ENCODE data around the gene C17orf100.
A peak's percentile ranks its signal among the peaks of the same experiment; 100 is the strongest.
"Not testable (repeated sequence)": the region's sequence is repeated elsewhere in the genome, so short reads cannot be mapped to it uniquely, and the experiment has no call there.

Gene C17orf100

DNA sequence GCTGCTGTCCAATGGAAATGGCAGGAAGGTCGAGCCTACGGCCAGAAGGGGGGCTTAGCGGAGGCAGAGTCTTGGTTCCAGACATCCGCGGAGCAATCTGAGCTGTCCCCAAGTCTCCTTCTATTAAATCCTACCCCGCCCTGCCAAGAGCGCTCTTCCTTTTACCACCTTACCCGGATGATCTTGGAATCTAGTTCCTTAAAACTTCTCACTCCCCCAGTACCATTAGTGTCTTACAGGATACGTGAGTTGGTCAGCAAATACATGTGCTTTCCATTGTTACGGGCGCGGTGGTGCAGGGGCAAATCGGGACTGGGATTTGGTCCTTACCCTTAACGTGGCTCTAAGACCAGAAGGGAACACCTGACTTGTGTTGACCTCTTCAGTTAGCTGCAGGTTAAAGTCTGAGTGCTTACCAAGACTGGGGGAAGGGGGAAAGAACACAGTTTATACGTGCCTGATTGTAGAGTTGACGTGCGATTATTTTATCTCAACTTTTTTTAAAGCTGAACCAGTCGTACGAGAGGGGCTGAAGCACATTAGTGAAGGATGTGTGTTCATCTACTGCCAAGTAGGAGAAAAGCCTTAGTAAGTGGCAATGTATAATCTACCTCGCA lies 10.2 kb upstream of the C17orf100 start:
- no peak for DNase-seq

DNA sequence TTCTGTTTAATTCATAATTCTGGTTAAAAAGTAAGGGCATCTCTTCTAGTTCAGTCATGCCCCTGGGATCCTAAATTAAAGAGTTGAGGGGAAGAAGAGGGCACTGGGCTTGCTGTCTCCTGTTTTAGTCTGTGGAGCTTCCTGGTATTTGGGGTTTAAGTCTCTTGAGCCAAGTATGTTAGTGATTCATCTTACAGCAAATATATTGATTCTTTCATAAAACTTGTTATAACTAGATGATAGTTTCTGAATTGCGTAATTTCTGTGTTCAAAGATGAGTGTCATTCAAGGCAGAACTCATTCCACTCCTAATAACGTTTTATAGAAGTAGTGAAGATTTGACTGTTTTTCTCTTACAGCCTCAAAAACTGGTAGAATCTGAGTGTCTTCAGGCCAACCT lies 9.0 kb upstream of the C17orf100 start:
- DNase-seq, result no peak

DNA sequence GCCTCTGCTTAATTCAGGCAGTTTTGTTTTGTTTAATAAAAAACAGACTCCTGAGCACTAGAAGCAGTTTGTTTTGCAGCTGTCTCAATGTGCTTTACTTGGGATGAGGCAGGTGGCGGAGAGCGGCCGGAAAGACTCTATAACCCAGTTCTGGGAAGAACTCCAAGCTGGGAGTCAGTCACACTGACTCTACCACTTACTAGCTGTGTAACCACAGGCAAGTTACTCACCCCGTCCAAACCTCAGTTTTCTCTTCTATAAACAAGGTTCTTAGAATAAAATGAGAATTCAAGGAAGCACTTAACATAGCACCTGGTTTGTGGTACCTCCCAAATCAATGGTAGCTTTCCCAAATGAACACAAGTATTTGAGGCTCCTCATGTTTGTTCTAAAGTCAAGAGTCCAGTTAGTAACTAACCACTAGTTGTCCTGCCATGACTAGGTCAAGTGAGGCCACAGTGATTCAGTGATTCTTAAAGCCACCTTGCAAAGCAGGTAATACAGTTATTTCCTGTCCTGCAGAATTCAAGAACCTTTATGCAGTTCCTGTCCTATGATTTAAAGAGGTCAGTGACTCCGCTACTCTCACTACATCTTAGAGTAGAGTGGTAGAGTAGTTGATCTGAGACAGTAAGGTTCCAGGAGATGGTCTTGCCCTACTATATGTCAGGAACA lies 8.0 kb upstream of the C17orf100 start:
- DNase-seq, result no peak

DNA sequence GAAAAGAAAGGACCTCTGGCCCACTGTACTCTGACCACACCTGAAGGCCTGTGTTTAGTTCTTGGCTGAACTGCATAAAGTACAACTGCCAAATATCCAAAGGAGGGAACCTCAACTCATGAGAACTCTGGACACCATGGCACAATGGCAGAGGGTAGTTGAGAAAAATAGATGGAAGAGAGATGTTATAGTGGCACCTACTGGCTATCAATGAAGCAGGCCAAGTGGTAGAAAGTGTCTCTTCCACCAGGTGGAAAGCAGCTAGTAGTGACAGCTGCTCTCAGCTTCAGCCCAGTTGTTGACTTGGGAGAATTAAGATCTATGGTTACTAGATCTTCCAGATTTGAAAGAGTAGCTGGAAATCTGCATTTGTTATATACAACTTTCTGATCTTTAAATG lies 3.4 kb upstream of the C17orf100 start:
- DNase-seq, result no peak

DNA sequence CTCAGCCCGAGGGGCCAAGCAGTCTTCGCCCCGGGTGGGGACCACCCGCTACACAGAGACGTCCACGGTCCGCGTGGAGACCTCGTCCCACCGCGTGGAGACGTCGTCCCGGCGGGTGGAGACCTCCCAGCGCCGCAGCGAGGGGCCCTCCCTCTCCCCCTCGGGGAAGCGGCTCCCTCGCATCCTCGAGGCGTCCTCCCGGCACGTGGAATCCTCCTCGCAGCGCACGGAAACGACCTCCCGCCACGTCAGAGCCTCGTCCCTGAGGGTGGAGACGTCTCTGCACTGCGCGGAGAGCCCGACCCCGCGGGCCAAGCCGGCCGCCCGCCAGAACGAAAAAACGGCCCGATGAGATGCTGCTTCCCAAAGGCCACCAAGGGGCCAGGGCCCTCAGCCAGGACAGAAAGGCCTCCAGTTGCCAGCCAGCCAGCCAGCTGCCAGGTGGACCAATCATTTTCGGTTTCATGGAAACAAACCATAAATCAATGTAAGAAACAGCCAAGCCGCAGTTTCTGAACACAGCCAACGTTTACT lies 424 bp downstream of the C17orf100 start:
- DNase-seq, result peak in 1 of 2 donors; percentile 39

DNA sequence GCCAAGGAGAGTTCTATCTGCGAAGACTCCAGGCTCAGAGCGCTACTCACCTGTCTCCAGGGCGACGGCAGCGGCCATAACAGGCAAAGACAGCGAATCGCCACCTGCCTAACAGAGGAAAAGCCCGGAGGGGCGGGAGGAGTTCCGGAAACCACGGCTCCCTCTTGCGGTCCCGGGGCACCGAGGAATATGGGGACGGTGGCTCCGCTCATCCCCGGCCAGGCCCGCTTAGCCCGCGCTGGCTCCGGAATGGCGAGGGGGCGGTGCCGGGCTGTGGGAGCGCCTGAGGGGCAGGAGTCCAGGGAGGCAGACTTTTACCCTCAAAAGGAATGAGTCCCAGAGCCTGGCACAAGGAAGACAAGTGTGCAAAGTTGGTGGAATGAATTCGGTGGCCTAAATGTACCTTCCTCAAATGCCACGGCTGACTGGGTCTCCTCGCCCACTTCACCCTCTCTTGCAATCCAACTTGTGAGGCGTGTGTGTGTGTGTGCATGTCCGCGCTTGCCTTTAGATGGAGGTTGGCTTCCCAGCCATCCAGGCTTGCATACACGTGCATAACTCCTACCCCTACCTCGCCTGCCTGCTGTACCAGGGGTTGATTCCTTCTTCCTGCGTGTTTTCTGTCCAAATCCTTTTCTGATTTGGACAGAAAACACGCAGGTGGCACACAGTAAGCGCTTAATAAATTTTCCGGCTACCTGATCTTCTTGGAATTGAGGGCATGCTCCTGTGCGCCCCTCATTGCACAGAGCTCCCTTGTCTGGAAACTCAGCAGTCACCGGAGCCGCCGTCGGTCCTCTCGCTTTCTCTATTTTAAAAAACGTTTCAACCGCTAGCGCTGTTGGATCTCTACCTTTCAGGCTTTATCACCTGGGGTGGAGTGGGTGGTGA lies 3.5 kb downstream of the C17orf100 start:
- DNase-seq, result no peak

DNA sequence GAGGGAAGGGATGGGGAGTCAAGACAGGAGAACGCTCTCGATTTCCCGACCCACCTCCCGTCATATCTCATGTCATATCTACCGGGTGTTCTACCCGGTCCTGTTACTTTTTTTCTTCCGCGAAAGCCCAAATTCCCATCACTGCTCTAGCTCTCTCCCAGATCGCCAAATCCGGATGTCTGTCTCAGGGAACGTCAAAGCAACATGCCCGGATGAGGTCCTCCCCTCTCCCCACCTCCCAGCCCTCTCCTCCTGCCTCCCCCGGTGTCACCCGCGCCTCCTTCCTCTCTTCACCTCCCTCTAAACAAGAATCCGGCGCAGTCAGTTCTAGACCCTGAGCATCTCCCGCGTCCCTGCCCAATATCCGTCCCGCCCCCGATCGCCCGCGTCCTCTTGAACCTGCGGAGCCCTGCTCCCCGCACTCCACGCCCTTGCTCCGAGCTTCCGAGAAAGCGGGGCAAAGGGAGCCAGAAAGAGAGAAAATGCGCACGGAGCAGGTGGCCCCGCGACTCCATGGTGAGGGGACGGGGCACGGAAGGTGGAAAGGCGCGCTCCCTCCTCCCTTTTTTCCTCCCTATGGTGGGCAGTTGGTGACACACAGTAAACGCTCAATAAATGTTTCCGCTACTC lies 4.3 kb downstream of the C17orf100 start:
- DNase-seq, result not testable (repeated sequence)

DNA sequence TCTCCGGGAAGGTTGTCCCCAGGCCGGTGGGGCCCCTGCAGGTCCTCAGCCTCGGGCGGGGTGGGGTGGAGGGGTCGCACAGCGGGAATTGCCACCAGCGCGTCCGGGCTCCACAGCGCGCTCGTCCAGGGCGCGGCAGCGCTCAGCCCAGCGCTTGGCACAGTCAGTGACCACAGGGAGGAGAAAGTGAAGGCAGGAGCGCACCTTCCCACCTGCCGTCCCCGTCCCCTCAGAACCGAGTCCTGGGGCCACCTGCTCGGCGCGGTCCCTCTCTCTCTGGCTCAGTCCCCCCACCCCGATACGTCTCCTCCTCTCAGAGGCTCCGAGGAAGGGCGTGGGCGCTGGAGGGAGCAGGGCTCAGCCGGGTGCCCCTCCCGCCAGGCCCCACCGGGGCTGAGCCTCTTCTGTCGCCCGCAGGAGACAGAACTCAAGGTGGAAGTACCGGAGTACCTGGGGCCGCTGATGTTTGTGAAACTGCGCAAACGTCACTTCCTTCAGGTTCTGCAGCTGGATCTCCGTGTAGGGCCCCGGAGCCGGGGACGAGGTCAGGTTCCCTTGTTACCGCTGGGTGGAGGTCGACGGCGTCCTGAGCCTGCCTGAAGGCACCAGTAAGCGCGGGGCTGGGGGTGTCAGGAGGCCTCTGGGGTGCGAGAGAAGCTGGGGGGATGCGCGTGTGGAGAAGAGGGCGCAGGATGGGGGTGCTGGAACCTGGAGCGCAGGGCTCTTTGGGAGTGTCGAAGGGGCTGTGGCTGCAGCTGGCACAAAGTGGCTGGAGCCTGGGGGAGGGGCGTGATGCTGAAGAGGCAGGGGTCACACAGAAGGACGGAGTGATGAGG lies 5.5 kb downstream of the C17orf100 start:
- DNase-seq, result peak; percentile 66 to 68

DNA sequence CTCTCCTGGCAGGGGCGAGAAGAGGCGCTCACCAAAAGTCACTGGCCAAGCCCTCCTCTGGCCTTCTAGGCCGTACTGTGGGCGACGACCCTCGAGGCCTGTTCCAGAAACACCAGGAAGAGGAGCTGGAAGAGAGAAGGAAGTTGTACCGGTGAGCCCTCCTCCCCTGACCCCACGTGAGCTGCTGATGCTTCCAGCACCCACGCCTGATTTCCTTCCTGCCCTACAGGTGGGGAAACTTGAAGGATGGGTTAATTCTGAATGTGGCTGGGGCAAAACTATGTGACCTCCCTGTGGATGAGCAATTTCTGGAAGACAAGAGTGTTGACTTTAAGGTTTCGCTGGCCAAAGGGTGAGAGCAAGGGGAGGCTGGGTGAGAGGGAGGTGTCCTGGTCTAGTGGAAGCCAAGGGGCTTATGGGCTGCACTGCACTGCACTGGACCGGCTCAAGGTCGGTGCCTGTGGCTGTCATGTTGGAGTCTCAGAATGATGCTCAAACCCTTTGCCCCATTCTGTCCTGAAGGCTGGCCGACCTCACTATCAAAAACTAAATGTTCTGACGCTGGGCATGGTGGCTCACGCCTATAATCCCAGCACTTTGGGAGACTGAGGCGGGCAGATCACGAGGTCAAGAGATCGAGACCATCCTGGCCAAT lies 6.2 kb downstream of the C17orf100 start:
- no peak for DNase-seq

DNA sequence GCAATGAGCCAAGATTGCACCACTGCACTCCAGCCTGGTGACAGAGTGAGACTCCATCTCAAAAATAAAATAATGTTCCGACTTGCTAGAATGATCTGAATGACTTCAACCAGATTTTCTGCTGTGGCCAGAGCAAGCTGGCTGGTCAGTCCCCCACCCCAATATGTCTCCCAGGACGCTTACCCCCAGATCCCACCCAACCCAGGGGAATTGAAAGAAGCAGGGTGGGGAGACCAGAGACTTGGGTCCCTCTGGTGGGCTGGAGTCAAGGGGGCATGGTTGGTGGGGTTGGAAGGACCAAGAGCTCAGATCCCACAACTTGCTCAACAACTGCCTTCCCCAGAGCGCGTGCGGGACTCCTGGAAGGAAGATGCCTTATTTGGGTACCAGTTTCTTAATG lies 6.8 kb downstream of the C17orf100 start:
- DNase-seq, result not testable (repeated sequence)

DNA sequence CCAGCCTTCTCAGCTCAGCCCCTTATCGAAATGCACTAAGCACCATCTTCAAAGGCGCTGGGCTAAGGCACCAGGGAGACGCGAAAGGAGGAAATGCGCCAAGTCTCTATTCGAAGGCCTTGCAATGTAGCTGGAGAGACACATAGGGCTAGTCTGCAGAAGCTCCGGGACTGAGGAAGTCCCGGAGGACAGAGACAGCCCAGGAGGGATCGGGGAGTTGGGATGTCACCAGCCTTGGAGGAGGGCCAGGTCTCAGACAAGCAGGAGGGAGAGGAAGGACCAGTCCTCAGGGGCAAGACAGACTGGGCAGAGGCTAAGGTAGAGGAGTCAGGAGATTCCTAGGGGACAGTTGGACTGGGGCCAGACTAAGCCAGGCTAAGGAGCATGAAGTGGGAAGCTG lies 8.5 kb downstream of the C17orf100 start:
- no peak for DNase-seq

DNA sequence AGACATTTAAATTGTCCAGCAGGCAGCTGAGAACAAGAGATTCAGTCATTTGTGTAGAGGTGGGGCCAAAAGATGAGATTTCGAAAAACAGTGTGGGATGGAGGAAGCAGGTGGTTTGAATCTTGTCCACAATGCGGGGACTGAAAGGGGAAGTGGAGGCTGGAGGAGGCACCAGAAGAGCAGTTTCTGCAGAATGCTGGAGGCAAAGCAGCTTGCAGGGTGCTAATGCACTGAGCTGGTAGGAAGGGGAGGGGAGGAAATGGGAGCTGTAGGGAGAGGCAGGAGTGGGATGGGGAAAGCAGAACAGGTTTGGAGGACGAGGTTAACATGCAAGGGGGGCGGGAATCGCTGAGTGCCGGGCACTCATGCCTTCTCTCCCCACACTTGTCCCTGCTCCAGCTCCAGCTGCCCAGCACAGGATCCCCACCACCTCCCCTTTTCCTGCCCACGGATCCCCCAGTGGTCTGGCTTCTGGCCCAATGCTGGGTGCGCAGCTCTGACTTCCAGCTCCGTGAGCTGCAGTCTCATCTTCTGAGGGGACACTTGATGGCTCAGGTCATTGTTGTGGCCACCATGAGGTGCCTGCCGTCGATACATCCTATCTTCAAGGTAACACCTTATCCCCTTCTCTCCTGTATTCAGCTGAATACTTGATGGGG lies 9.4 kb downstream of the C17orf100 start:
- DNase-seq, result no peak

DNA sequence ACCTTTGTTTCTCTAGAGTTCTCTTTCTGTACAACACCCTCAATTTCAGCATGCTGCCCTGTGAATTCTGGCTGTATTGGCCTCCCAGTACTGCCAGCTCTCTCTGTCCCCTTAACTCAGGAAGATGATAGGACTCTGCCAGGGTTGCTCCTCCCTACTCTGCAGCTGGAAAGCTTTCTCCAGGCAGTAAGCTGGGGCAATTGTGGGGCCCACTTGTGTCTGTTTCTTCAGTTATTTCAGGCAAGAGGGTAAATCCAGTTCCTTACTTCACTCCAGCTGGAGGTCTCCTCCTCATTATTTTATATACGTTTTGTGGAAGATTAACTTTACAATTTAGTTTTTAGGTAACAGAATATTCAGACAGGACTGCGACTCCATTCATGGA lies 9.9 kb downstream of the C17orf100 start:
- DNase-seq, result no peak

DNA sequence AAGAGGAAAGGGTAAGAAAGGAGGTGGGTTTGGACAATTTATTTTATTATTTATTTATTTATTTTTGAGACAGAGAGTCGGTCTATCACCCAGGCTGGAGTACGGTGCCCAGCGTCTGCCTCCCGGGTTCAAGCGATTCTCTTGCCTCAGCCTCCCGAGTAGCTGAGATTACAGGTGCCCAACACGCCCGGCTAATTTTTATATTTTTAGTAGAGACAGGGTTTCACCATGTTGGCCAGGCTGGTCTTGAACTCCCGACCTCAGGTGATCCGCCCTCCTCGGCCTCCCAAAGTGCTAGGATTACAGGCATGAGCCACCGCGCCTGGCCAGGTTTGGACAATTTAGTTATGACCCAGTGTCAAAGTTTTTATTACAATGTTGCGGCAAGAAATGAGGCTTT lies 11.6 kb downstream of the C17orf100 start:
- DNase-seq, result not testable (repeated sequence)

DNA sequence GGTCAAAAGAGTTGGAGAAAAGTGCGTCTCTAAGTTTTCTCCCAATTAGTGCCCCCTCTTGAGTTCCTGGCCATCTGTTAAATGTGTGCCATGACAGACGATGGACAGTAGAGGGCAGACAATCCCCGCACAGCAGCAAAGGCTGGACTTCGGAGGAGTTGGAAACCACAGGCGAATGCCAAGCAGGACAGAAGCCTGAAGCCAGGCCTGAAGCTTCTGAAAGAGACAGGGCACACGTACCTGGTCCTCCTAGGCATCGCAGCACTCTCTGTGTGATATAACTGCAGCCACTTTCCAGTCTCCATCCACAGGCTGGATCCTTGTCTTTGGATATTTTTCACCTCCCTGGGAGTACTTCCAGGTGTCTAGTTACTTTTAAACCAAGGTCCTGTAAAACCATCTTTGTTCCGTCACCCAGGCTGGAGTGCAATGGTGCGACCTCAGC lies 14.5 kb downstream of the C17orf100 start:
- DNase-seq, result peak; percentile 47 to 60

DNA sequence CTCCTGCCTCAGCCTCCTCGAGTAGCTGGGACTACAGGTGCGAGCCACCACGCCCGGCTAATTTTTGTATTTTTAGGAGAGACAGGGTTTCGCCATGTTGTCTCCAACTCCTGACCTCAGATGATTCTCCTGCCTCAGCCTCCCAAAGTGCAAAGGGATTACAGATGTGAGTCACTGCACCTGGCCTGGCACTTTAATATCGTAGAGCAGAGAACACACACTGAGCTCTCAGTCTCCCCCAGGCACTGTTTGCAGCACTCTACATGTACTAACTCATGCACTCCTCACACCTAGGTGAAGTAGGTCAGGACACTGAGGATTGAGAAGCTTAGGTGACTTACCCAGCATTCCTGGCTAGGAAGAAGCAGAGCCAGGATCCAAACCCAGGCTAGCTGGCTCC lies 15.0 kb downstream of the C17orf100 start:
- no peak for DNase-seq

DNA sequence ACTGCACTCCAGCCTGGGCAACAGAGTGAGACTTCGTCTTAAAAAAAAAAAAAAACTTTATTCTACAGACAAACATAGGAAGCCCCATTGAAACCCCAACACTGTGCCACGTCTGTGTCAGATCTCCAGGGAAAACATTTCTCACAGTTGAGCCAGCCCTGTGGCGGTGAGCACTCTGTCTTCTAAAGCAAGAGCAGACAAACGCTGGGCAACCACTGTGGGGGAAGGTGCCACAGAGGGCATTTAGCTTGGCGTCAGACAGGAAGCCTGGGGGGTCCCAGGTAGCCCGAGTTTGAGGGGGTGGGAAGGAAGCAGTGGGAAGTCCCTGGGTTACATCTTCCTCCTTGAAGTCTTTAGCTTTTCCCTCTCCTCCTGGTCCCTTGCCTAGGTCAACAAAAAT lies 16.0 kb downstream of the C17orf100 start:
- no peak for DNase-seq

DNA sequence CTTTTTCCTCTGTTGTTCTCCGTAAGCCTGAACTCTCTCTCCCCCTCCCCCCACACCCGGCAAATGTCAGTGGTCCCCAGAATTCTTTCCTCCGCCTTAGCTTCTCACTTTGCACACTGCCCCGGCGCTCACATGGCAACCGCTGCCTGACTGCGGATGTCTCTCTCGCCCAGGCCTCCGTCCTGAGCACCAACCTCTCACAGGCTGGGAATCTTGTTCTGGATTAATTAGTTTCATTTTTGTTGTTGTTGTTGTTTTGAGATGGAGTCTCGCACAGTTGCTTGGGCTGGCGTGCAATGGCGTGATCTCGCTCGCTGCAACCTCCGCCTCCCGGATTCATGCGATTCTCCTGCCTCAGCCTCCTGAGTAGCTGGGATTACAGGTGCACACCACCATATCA lies 16.7 kb downstream of the C17orf100 start:
- no peak for DNase-seq

DNA sequence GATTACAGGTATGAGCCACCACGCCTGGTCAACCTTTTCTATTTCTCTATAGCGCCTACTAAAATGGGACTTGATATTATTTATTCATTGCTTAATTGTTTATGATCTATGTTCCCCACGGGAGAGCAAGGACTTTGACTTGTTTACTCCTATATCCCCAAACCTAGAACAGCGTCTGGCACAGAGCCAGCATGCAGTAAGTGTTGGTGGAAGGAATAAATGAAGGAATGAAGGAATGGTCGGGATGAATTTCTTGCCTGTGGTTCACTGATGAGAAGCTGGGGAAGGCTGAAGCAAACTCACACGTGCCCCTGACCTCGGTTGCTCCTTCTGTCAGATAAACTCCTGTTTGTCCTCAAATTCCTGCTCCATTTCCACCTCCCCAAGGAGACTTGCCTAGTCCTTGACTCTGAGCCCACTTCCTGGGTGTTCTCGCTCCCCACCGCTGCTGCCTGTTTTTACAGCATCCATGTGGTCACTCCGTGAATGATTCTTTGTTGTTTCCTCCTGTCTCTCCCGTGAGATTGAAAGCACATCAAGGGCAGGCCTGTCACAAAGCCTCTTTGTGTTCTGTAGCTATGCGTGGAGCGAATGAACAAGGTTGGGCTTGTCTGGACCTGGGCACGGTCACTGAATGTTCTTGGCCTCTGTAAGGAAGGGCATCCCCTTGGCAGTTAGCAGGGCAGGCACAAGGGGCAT lies 17.3 kb downstream of the C17orf100 start:
- no peak for DNase-seq

DNA sequence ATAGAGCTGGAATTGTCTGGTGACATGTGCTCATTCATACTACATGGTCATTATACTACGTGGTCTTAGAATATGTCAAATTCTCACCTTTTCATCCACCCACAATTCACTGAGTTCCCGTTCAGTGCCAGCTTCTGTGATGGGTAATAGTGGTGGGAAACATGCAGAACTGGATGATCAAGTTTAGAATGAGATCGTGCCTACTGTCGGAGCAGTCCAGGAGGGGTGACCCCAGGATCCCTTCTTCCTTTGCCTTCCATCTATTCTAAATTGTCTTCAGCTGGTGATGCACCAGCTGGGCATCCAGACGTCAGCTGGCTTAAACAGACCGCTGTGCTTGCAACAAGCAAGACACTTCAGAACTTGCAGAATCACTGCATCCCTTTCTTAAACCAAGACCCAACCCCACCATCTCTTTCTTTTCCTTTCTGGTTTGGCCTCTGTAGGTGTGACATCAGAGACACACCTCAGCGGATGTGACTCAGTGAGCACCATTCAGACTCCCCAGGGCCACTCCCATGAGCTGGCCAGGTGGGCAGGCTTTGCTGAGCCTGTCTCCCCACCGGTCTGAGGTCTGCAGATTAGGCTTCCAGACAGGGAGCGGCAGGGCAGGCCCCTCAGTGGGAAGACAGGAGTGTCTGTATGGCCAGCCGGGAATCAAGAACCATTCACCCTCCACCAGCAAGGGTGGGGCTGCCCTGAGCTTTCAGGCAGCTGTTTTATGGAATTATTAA lies 18.1 kb downstream of the C17orf100 start:
- DNase-seq, result no peak

All from stimulated activated CD4-positive, alpha-beta T cell treated with anti-CD3 and anti-CD28 coated beads, Interleukin-2, amount 100 ng/mL, for 24 hours (primary cell).